Ovary (tissue), 3 donors: ENCODE measurements around the gene FOXD4L3.
"Not testable (repeated sequence)": the region's sequence is repeated elsewhere in the genome, so short reads cannot be mapped to it uniquely, and the experiment has no call there.

Source experiments
- EP300 ChIP-seq: sonication (generic); formaldehyde crosslinking; IDR thresholded peaks from one replicate; pipeline ENCODE4 v1.6.1; 2017; ENCODE audit warnings: antibody characterized with exemption
- POLR2A ChIP-seq: fragments of 450-650 bp; IDR thresholded peaks from one replicate; pipeline ENCODE4 v1.6.1; 2017; ENCODE audit warnings: antibody characterized with exemption, mild to moderate bottlenecking, moderate library complexity
- TF ChIP-seq, protein P1 (sequence below), 3 donors: fragments of 450-650 bp in 2 of 3; fragments of 200-600 bp in 1 of 3; IDR thresholded peaks; one replicate each; pipeline versions ENCODE4 v1.5.1 to v1.8.0; 2016 to 2022; ENCODE audit warnings: antibody characterized with exemption in 3 of 3, mild to moderate bottlenecking in 1 of 3
- donor health status: DM: no; HTN: no; CAD: no.

DNA sequence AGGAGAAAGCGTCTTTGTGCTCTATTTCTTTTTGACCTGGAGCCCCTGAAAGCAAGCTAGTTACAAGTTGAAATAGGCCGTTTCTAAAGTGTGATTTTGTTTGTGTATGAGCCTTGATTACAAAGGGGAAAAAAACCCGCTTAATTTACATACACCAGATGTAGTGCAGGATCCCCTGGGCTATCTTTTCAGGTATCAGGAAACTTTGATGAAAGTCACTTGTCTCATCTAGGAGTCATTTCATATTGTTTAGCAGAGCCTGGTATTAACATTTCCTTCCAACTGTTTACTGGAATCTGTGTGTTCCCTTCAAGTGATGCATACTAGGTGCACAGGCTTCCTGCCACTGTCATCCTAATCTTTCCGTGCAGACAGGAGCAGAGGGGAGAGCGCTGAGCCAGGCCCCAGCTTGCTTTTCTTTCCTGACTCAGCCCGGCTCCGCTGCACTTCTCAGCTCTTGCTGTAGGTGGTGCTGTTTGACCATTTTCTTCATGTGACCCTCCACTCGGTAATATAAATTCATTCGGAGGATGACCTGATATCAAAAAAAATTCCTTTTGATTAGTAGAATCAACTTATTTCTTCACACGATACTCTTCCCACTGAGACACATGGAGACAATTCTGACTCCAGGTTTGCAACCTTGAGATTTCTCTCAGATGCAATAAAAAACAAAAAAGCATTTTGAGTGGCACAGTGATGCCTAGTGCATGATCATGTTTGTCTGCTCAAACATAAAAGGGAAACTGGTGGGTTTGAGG is 39.8 kb downstream of the FOXD4L3 start:
- TF ChIP-seq, protein P1, sequence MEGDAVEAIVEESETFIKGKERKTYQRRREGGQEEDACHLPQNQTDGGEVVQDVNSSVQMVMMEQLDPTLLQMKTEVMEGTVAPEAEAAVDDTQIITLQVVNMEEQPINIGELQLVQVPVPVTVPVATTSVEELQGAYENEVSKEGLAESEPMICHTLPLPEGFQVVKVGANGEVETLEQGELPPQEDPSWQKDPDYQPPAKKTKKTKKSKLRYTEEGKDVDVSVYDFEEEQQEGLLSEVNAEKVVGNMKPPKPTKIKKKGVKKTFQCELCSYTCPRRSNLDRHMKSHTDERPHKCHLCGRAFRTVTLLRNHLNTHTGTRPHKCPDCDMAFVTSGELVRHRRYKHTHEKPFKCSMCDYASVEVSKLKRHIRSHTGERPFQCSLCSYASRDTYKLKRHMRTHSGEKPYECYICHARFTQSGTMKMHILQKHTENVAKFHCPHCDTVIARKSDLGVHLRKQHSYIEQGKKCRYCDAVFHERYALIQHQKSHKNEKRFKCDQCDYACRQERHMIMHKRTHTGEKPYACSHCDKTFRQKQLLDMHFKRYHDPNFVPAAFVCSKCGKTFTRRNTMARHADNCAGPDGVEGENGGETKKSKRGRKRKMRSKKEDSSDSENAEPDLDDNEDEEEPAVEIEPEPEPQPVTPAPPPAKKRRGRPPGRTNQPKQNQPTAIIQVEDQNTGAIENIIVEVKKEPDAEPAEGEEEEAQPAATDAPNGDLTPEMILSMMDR (IDR thresholded peaks at IDR 0.05): peak in 1 of 3 donors; percentile 19
- TF ChIP-seq POLR2A, EP300: not testable (repeated sequence)
